ENCODE measurements around the gene COTL1.
A peak's percentile ranks its signal among the peaks of the same experiment; 100 is the strongest.

Gene COTL1

GRCh38 chr16:84613408-84614072 is 4.3 kb downstream of the COTL1 start:
- no peak for DNase-seq

- no peak for DNase-seq
Observed at GRCh38 chr16:84612686-84613085, 5.2 kb downstream of the COTL1 start.

GRCh38 chr16:84611041-84611440 is 6.8 kb downstream of the COTL1 start:
- no peak for DNase-seq

- DNase-seq = no peak
Observed at GRCh38 chr16:84610376-84610775, 7.5 kb downstream of the COTL1 start.

- no peak for DNase-seq
Observed at GRCh38 chr16:84609563-84610177, 8.2 kb downstream of the COTL1 start.

- no peak for DNase-seq
Observed at GRCh38 chr16:84608282-84608681, 9.6 kb downstream of the COTL1 start.

GRCh38 chr16:84607694-84608093 is 10.2 kb downstream of the COTL1 start:
- no peak for DNase-seq

- DNase-seq = no peak
Observed at GRCh38 chr16:84607061-84607460, 10.8 kb downstream of the COTL1 start.

GRCh38 chr16:84606081-84606875 is 11.6 kb downstream of the COTL1 start:
- no peak for DNase-seq

- no peak for DNase-seq
Observed at GRCh38 chr16:84605339-84605848, 12.5 kb downstream of the COTL1 start.

- no peak for DNase-seq
Observed at GRCh38 chr16:84604477-84605013, 13.3 kb downstream of the COTL1 start.

GRCh38 chr16:84603940-84604339 is 13.9 kb downstream of the COTL1 start:
- no peak for DNase-seq

GRCh38 chr16:84603140-84603816 is 14.6 kb downstream of the COTL1 start:
- no peak for DNase-seq

- DNase-seq = no peak
Observed at GRCh38 chr16:84600343-84601229, 17.3 kb downstream of the COTL1 start.

- DNase-seq = peak; percentile 34
Observed at GRCh38 chr16:84599521-84600202, 18.2 kb downstream of the COTL1 start.

GRCh38 chr16:84598360-84598759 is 19.5 kb downstream of the COTL1 start:
- DNase-seq = no peak

GRCh38 chr16:84597931-84598351 is 19.9 kb downstream of the COTL1 start:
- DNase-seq = no peak

- no peak for DNase-seq
Observed at GRCh38 chr16:84597528-84597896, 20.4 kb downstream of the COTL1 start.

- DNase-seq = no peak
Observed at GRCh38 chr16:84596801-84597527, 20.9 kb downstream of the COTL1 start.

- DNase-seq = no peak
Observed at GRCh38 chr16:84596161-84596560, 21.7 kb downstream of the COTL1 start.

- DNase-seq = no peak
Observed at GRCh38 chr16:84595052-84595481, 22.8 kb downstream of the COTL1 start.
